Osteoblast (primary cell): ENCODE measurements around the gene SLC38A5. TPM values are rescaled to one million over a fixed set of nuclear protein-coding genes. Genes with fewer than 3 reads are reported as not detected.

Experiments
- DNase-seq: peaks from one replicate; pipeline ENCODE4 v3.0.0; 2011; ENCODE audit warnings: low spot score, mixed read lengths; ENCODE audit not compliant: insufficient read length; ENCODE audit errors: missing footprints
- H2AFZ ChIP-seq: 2 replicates; pipeline ENCODE4 v1.6.0; 2011; ENCODE audit warnings: mild to moderate bottlenecking, low read length
- H3K27ac ChIP-seq: 2 replicates; pipeline ENCODE4 v1.5.1; 2011; ENCODE audit warnings: mild to moderate bottlenecking, low read depth, low read length, moderate library complexity
- H3K27me3 ChIP-seq: 2 replicates; pipeline ENCODE4 v1.6.0; 2012; ENCODE audit warnings: mild to moderate bottlenecking, control low read depth, inconsistent platforms, low read length, moderate library complexity; ENCODE audit not compliant: insufficient read depth
- H3K36me3 ChIP-seq: 2 replicates; pipeline ENCODE4 v1.5.1; 2011; ENCODE audit warnings: mild to moderate bottlenecking, low read length, control low read depth, moderate library complexity; ENCODE audit not compliant: insufficient read depth
- H3K4me1 ChIP-seq: 2 replicates; pipeline ENCODE4 v1.5.1; 2011; ENCODE audit warnings: mild to moderate bottlenecking, low read length, control low read depth, moderate library complexity; ENCODE audit not compliant: insufficient read depth
- H3K4me2 ChIP-seq: 2 replicates; pipeline ENCODE4 v1.6.0; 2011; ENCODE audit warnings: mild to moderate bottlenecking, low read length; ENCODE audit not compliant: insufficient read depth
- H3K4me3 ChIP-seq: fragments of 200-600 bp; sonication (generic); 3 replicates; pipeline ENCODE4 v1.5.1; 2012; ENCODE audit warnings: mild to moderate bottlenecking, low read length, inconsistent platforms; ENCODE audit not compliant: insufficient read depth
- H3K79me2 ChIP-seq: 2 replicates; pipeline ENCODE4 v1.6.0; 2012; ENCODE audit warnings: mild to moderate bottlenecking, low read length, control low read depth, inconsistent platforms; ENCODE audit not compliant: insufficient read depth
- H3K9me3 ChIP-seq: 2 replicates; pipeline ENCODE4 v1.5.1; 2011; ENCODE audit warnings: low read depth, low read length, control low read depth
- H4K20me1 ChIP-seq: 2 replicates; pipeline ENCODE4 v1.6.0; 2012; ENCODE audit warnings: mild to moderate bottlenecking, low read length, control low read depth; ENCODE audit not compliant: insufficient read depth
- CTCF ChIP-seq: IDR thresholded peaks from 2 replicates; pipeline ENCODE4 v1.5.1; 2011; ENCODE audit warnings: mild to moderate bottlenecking, low read depth, low read length, moderate library complexity; ENCODE audit errors: extremely low read depth
- total RNA-seq: library from RNA; depleted of rRNA; stranded (reverse); fragments of >200 nt; gene quantifications from 2 replicates; pipeline ENCODE4 v1.2.3, GENCODE V29; 2012

The SLC38A5 gene
- total RNA-seq, 1 donor, result 52.8 TPM

DNA sequence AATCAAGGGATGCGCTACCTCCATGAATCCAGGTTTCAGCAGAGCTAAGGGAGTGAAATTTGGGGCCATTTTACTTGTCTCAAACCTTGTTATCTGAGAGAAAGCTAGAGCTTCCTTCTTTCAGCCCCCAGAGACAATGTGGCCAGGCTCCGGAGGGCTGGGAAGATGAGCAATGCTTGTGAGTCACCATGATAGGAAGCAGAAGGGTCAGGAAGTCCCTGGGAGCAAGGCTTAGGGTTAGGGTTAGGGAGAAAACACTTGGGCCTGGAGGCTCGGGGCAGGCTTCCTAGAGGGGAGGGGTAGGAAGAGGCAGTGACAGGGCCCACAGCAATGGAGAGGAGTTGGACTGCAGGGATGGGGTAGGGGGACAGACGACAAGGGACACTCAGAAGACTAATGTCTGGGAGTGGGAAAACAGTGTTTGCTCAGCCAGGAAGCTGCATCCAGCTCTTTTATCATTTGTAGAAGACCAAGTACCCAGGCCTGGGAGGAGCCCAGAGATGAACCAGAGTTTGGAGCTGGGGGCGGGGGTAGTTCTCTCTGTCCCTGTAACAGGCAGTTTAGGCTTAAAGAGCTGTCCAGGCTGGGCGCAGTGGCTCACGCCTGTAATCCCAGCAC, 22.3 kb upstream of the SLC38A5 start:
- no peaks in the 10 kb centered on the region for H3K79me2 ChIP-seq

GRCh38 chrX:48491809-48492208, 21.7 kb upstream of the SLC38A5 start:
- Histone ChIP-seq H3K4me3 (no peak overlapping the region), H3K27me3 (no peaks in the 10 kb centered on the region), H3K9me3 (no peaks in the 10 kb centered on the region), H3K4me2 (peak overlapping the region; percentile 51), H4K20me1 (no peaks in the 10 kb centered on the region), H2AFZ (no peak overlapping the region), H3K27ac (peak overlapping the region; percentile 73), H3K4me1 (peaks cover 35% of the 10 kb centered on the region), H3K36me3 (no peaks in the 10 kb centered on the region), H3K79me2 (no peaks in the 10 kb centered on the region)
- DNase-seq, result no peak
- TF ChIP-seq CTCF, result no peak

More for the DNA sequence above, 22.3 kb upstream of the SLC38A5 start:
- no peaks in the 10 kb centered on the region for H3K9me3 ChIP-seq
- no peak overlapping the region for H3K4me3 ChIP-seq
- peaks cover 30% of the 10 kb centered on the region for H3K4me1 ChIP-seq
- H3K4me2 ChIP-seq, result peak overlapping the region; percentile 51
- H2AFZ ChIP-seq, result no peak overlapping the region
- peak overlapping the region; percentile 73 for H3K27ac ChIP-seq
- no peak for TF ChIP-seq CTCF
- DNase-seq, result no peak
- H3K27me3 ChIP-seq, result no peaks in the 10 kb centered on the region
- no peaks in the 10 kb centered on the region for H3K36me3 ChIP-seq
- no peaks in the 10 kb centered on the region for H4K20me1 ChIP-seq

GRCh38 chrX:48490661-48491060, 20.6 kb upstream of the SLC38A5 start:
- Histone ChIP-seq H4K20me1 (no peaks in the 10 kb centered on the region), H2AFZ (no peak overlapping the region), H3K79me2 (no peaks in the 10 kb centered on the region), H3K36me3 (peaks cover 4% of the 10 kb centered on the region), H3K27ac (peak overlapping the region; percentile 47), H3K4me3 (no peak overlapping the region), H3K9me3 (no peaks in the 10 kb centered on the region), H3K4me1 (peaks cover 35% of the 10 kb centered on the region), H3K27me3 (no peaks in the 10 kb centered on the region), H3K4me2 (no peak overlapping the region)
- DNase-seq, result no peak
- TF ChIP-seq CTCF, result no peak

DNA sequence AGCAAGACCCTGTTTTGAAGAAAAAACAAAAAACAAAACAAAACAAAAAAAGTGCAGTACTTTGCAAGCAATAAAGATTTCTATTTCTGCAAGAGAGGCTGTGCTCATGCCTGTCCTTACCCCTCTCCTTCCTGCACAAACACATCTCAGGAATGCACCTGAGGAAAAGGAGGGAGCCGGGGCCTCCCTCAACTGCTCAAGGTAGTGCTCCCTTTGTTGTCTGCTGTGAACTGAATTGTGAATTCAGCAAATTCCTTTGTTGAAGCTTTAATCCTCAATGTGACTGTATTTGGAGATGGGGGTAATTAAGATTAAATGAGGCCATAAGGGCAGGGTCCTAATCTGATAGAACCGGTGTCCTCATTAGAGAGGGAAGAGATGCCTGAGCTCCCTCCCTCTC, 19.8 kb upstream of the SLC38A5 start:
- Histone ChIP-seq H3K27ac (no peak overlapping the region), H3K27me3 (no peaks in the 10 kb centered on the region), H4K20me1 (no peaks in the 10 kb centered on the region), H3K4me2 (no peak overlapping the region), H3K79me2 (no peaks in the 10 kb centered on the region), H2AFZ (no peak overlapping the region), H3K36me3 (peaks cover 6% of the 10 kb centered on the region), H3K9me3 (no peaks in the 10 kb centered on the region), H3K4me1 (peaks cover 35% of the 10 kb centered on the region), H3K4me3 (no peak overlapping the region)
- no peak for TF ChIP-seq CTCF
- no peak for DNase-seq
